HG03432 (cell line): ENCODE data around the gene DEPDC4.

Experiments used
- ATAC-seq: cut with Tn5 transposase; IDR thresholded peaks from one replicate; pipeline ENCODE4 v1.9.1; 2021; ENCODE audit warnings: mild to moderate bottlenecking, moderate library complexity; ENCODE audit not compliant: unreplicated experiment

Gene DEPDC4

DNA sequence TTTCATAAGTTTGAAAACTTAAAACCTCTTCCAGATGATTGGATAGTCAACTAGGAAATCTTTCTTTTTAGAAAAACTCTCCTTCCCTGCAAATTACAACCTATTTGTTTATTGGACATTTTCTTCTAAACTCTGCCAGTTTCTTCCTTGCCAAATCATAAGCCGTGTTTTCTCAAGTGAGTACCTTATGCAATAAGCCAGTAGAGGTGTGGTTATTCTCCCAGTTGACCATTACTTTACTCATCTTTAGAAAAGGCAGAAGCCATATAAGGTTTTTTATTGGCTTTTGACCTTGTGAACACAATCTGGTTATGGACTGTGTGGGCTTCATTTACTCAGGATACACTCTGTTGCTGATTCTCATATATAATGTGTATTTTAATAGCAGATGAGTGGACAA lies 51.7 kb downstream of the DEPDC4 start:
- ATAC-seq: no peak

DNA sequence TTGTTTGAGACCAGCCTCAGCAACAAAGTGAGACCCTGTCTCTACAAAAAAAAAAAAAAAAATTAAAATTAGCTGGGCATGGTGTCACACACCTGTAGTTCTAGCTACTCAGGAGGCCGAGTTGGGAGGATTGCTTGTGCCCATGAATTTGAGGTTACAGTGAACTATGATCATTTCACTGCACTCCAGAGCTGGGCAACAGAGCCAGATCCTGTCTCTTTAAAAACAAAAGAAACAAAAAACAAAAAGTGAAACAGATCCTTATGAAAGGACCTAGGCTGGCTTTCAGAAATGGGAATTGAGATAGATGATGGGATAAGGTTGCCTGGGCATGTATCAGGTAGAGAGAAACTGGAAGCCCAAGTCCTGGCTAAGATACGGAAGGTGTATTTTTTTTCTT lies 52.4 kb downstream of the DEPDC4 start:
- ATAC-seq: no peak

DNA sequence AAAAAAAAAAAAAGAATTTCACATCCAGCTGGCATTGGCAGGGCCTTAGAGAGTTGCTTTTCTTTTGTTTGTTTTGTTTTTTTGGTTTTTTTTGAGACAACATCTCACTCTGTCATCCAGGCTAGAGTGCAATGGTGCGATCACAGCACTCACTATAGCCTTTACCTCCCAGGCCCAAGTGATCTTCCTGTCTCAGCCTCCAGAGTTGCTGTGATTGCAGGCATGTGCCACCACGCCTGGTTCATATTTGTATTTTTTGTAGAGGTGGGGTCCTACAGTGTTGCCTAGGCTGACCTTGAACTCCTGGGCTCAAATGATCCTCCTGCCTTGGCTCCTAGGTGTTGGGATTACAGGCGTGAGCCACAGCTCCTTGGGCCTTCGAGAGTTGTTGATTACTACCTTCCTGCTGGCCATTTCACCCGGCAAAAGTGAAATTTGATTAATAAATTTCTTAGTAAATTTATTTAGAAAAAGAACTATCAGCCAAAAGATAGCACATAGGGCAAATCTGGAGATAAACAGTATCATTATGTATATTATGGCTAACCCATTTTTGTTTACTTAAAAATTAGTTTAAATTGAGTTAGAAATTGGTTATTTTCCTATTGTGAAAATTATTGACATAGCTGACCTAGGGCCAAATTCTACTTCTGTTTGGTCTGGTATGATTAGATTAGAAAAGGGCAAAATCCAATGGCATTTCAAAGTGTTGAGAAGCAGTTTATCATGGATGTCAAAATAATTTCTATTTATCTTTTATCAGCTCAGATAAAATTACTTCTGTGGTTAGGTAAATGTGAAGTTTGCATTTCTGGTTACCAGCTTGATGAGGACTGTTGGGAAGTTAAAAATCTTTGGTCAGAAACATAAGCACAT lies 53.6 kb downstream of the DEPDC4 start:
- no peak for ATAC-seq

DNA sequence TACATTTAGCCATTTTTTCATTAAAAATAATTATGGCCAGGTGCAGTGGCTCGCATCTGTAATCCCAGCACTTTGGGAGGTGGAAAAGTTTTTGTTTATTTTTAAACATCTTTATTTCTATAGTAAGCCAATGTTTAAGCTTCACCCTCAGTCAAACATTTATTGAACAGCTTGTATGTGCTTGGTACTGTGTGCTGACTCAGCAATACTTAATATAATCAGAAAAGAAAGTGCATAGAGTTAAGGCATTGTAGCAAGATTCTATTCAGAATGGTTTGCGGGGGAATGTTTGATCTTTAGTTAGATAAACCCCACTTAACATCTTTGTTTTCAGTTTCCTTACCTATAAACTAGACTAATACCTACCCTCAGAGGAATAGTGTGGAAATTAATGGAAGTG lies 55.2 kb downstream of the DEPDC4 start:
- no peak for ATAC-seq

DNA sequence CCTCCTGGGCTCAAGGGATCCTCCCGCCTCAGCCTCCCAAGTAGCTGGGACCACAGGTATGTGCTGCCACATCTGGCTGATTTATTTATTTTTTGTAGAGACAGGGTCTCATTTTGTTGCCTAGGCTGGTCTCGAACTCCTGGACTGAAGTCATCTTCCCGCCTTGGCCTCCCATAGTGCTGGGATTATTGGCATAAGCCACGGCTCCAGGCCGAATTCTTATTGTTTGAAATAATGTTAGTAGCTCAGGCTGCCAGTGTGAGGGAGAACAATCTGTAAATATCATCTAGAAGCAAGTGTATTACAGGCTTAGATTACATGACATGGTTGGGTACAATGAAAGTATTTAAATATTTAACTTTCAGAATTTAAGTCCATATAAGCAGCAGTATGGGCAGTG lies 58.0 kb downstream of the DEPDC4 start:
- ATAC-seq: no peak

DNA sequence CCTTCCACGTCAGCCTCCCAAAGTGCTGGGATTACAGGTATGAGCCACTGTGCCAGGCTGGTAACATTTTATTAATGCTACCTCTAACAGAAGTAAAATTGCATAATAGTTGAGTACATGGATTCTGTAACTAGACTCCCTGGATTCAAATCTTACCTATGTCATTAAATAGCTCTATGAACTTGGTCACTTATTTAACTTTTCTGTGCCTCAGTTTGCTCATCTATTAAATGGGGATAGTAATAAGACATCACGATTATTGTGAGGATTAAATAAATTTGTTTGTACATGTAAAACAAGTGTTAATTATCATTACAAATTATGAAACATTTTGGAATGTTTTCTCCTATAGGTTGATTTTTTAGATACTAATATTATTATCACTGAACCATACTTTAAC lies 59.6 kb downstream of the DEPDC4 start:
- ATAC-seq: no peak

DNA sequence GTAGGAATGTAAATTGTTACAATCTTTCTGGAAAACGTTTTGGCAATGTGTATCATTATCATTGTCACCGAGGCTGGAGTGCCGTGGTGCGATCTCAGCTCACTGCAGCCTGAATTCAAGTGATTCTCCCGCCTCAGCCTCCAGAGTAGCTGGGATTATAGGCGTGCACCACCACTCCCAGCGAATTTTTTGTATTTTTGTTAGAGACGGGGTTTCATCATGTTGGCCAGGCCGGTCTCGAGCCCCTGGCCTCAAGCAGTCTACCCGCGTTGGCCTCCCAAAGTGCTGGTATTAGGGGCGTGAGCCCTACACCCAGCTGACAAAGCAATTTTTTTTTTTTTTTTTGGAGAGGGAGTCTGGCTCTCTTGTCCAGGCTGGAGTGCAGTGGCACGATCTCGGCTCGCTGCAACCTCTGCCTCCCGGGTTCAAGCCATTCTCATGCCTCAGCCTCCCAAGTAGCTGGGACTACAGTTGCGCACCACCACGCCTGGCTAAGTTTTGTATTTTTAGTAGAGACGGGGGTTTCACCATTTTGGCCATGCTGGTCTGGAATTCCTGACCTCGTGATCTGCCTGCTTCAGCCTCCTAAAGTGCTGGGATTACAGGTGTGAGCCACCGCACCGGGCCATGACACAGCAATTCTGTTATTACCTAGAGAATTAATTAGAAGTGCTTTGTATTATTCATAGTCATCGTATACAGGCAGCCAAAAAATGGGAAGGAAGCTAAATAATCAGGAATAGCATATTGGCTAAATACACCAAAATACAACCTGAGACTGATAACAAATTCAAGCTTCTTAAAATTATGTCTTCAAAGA lies 65.1 kb downstream of the DEPDC4 start:
- ATAC-seq: no peak

DNA sequence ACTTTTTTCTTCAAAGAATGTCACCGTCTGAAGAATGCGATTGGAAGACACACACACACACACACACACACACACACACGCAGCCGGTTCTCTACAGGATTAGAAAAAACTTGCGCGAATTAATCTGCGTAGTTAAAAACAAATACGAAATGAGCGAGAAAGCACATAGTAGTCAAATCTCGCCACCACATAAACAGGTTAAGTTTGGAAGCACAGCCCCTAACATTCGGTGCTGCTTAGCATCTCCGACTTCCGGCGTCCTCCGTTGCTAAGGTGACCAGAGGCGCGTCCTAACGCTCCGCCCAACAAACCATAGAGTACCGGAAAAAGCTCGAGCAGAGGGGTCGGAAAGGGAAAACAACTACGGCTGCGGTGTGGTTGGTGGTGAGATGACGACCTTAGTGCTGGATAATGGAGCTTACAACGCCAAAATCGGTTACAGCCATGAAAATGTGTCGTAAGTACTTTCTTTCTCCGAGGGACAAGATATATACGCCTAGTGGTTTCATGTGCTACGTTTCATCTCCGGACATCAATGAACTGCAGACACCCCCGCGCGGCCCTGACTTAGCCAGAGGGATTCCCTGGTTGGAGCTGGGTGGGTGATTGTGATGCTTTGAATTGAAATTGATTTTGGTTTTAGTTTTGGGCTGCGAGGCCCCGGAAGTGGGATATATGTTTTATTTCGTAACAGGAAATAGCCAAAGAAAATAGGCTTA lies 66.3 kb downstream of the DEPDC4 start, which contains the start of gene ACTR6:
TSS of gene ACTR6 (plus strand) at position 353 of the 719 bp plus-strand sequence. CDS start at position 390, 37 bp downstream.
- ATAC-seq: peak; percentile 85

DNA sequence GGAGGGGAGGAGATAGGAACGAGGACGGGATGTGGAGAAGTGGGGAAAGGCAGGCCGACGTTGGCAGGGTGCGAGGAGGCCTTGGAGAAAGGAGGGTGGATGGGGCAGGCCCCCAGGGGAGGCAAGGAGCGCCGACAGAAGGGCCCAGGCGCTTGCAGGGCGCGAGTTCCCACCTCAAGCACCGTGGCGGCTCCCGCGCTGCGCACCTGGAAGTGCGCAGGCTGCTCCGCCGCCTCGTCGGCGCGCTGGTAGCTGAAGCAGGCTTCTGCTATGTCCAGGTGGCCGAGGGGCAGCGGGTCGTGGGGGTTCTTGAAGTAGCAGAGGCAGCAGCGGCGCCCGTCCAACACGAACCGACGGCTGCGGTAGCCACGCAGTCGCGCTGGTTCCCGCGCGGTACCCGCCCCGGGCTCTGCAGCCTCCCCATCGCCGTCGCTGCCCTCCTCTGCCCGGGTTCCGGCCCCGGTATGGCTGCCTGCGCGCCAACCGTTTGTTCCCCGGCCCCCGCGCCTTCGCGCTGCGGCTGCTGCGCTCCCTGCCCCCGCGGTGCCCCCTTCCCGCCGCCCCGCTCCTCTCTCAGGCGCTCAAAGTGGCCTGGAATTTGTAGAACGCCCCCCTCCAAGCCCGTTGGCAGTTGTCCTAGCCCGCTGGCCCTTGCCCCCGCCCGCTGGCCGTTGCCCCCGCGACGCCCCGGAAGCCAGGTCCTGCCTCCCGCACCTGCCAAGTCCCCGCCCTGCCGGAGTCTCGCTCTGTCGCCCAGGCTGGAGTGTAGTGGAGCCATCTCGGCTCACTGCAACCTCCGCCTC lies 67.3 kb downstream of the DEPDC4 start:
- ATAC-seq: peak; percentile 85

DNA sequence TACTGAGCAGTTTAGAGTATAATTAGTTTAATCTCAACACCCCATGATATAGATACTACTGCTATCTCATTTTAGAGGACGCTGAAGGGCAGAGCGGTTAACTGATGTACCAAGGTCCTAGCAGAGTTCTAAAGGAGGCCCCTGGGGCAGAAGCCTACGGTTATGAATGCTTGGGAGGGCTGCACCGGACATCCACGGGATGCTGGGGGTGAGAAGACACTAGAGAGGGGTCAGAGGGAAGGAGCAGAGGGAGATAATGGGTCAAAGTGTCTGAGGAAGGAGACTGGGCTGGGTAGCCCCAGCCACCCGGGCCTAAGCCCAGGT lies 67.9 kb downstream of the DEPDC4 start:
- ATAC-seq: no peak

DNA sequence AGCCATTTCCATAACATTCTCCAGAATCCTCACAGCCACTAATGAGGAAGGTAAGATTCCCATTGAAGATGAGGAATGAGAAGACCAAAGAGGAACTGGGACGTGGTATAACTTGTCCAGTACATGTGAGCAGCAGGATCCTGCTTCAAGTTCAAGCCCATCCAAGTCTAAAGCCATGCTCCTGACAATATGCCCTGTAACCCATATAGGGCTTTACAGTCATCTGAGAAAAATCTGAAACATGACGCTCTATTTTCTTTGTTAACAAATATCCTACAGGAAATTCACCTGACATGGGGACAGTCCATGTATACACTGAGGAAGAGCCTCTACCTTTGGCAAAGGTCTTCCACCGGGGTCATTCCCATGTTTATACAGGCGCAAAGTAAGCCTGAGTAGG lies 69.4 kb downstream of the DEPDC4 start:
- no peak for ATAC-seq

DNA sequence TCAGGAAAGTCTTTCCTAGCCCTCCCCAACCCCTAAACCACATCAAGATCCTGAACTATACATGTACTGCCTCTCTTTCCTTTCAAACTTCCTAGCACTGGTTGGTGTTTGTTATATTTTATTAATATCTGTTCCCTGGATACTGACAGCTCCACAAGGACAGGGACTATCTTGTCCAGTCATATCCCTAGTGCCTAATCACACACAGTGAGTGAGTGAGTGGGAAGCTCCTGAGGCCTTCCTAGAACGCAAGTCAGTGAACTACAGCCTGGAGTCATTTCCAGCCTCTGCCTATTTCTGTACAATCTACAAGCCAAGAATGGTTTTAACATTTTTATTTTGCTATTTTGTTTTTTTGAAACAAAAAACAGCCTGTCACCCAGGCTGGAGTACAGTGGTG lies 73.8 kb downstream of the DEPDC4 start:
- no peak for ATAC-seq
